ENCODE data around the gene TCERG1L.

The TCERG1L gene

GRCh38 chr10:131350660-131351059, 39.1 kb upstream of the TCERG1L start:
- no peak for TF ChIP-seq TEAD4 (IDR thresholded peaks at IDR 0.05)
- TF ChIP-seq FOXM1 (IDR thresholded peaks at IDR 0.05; ENCODE audit: borderline replicate concordance, low read depth) = no peak
- no peak for TF ChIP-seq EGR1 (IDR thresholded peaks at IDR 0.05)
- TF ChIP-seq TAF1 (IDR thresholded peaks at IDR 0.05; ENCODE audit: low read depth) = no peak
- no peak for TF ChIP-seq ZBTB7A (IDR thresholded peaks at IDR 0.05; ENCODE audit: low read depth)
- no peak for TF ChIP-seq RAD21 (IDR thresholded peaks at IDR 0.05; ENCODE audit: low read depth)
- no peak for TF ChIP-seq CEBPB (IDR thresholded peaks at IDR 0.05)
- no peak for TF ChIP-seq NFIC (IDR thresholded peaks at IDR 0.05)
- no peak for TF ChIP-seq EP300 (IDR thresholded peaks at IDR 0.05; ENCODE audit: borderline replicate concordance)
- no peak for TF ChIP-seq USF1 (IDR thresholded peaks at IDR 0.05)
- TF ChIP-seq YY1 (IDR thresholded peaks at IDR 0.05; ENCODE audit: low read depth) = no peak
- no peak for TF ChIP-seq TCF12 (IDR thresholded peaks at IDR 0.05; ENCODE audit: low read depth)

GRCh38 chr10:131350245-131350644, 38.7 kb upstream of the TCERG1L start:
- TF ChIP-seq CEBPB (IDR thresholded peaks at IDR 0.05) = no peak
- TF ChIP-seq REST (IDR thresholded peaks at IDR 0.05; ENCODE audit: low read depth) = no peak
- TF ChIP-seq EGR1 (IDR thresholded peaks at IDR 0.05) = no peak
- TF ChIP-seq TAF1 (IDR thresholded peaks at IDR 0.05; ENCODE audit: low read depth) = no peak
- TF ChIP-seq CREB1 (IDR thresholded peaks at IDR 0.05; ENCODE audit: low read depth) = no peak
- no peak for TF ChIP-seq YY1 (IDR thresholded peaks at IDR 0.05; ENCODE audit: low read depth)
- no peak for TF ChIP-seq NFIC (IDR thresholded peaks at IDR 0.05)
- TF ChIP-seq RAD21 (IDR thresholded peaks at IDR 0.05; ENCODE audit: low read depth) = no peak
- no peak for TF ChIP-seq USF1 (IDR thresholded peaks at IDR 0.05)
- TF ChIP-seq ZBTB7A (IDR thresholded peaks at IDR 0.05; ENCODE audit: low read depth) = no peak
- no peak for TF ChIP-seq FOXM1 (IDR thresholded peaks at IDR 0.05; ENCODE audit: borderline replicate concordance, low read depth)
- no peak for TF ChIP-seq TCF12 (IDR thresholded peaks at IDR 0.05; ENCODE audit: low read depth)
- TF ChIP-seq TEAD4 (IDR thresholded peaks at IDR 0.05) = no peak
- TF ChIP-seq MAX (IDR thresholded peaks at IDR 0.05) = no peak
- no peak for TF ChIP-seq EP300 (IDR thresholded peaks at IDR 0.05; ENCODE audit: borderline replicate concordance)

- no peak for TF ChIP-seq RAD21 (IDR thresholded peaks at IDR 0.05; ENCODE audit: low read depth)
- TF ChIP-seq USF1 (IDR thresholded peaks at IDR 0.05) = no peak
- no peak for TF ChIP-seq YY1 (IDR thresholded peaks at IDR 0.05; ENCODE audit: low read depth)
- no peak for TF ChIP-seq TCF12 (IDR thresholded peaks at IDR 0.05; ENCODE audit: low read depth)
- no peak for TF ChIP-seq FOXM1 (IDR thresholded peaks at IDR 0.05; ENCODE audit: borderline replicate concordance, low read depth)
- TF ChIP-seq CREB1 (IDR thresholded peaks at IDR 0.05; ENCODE audit: low read depth) = no peak
- TF ChIP-seq NFIC (IDR thresholded peaks at IDR 0.05) = no peak
- no peak for TF ChIP-seq ZBTB7A (IDR thresholded peaks at IDR 0.05; ENCODE audit: low read depth)
- no peak for TF ChIP-seq MAX (IDR thresholded peaks at IDR 0.05)
- no peak for TF ChIP-seq TEAD4 (IDR thresholded peaks at IDR 0.05)
- TF ChIP-seq EP300 (IDR thresholded peaks at IDR 0.05; ENCODE audit: borderline replicate concordance) = no peak
- no peak for TF ChIP-seq CEBPB (IDR thresholded peaks at IDR 0.05)
Measured at GRCh38 chr10:131346456-131346855, 34.9 kb upstream of the TCERG1L start.

GRCh38 chr10:131345691-131346090, 34.2 kb upstream of the TCERG1L start:
- no peak for TF ChIP-seq ZBTB7A (IDR thresholded peaks at IDR 0.05; ENCODE audit: low read depth)
- TF ChIP-seq YY1 (IDR thresholded peaks at IDR 0.05; ENCODE audit: low read depth) = no peak
- no peak for TF ChIP-seq CREB1 (IDR thresholded peaks at IDR 0.05; ENCODE audit: low read depth)
- TF ChIP-seq TAF1 (IDR thresholded peaks at IDR 0.05; ENCODE audit: low read depth) = no peak
- no peak for TF ChIP-seq NFIC (IDR thresholded peaks at IDR 0.05)
- TF ChIP-seq FOXM1 (IDR thresholded peaks at IDR 0.05; ENCODE audit: borderline replicate concordance, low read depth) = no peak
- TF ChIP-seq EP300 (IDR thresholded peaks at IDR 0.05; ENCODE audit: borderline replicate concordance) = no peak

GRCh38 chr10:131344747-131345146, 33.2 kb upstream of the TCERG1L start:
- TF ChIP-seq YY1 (IDR thresholded peaks at IDR 0.05; ENCODE audit: low read depth) (no peak), REST (IDR thresholded peaks at IDR 0.05; ENCODE audit: low read depth) (no peak), USF1 (IDR thresholded peaks at IDR 0.05) (no peak), NFIC (IDR thresholded peaks at IDR 0.05) (no peak), EP300 (IDR thresholded peaks at IDR 0.05; ENCODE audit: borderline replicate concordance) (no peak), EGR1 (IDR thresholded peaks at IDR 0.05) (no peak), TAF1 (IDR thresholded peaks at IDR 0.05; ENCODE audit: low read depth) (no peak), ZBTB7A (IDR thresholded peaks at IDR 0.05; ENCODE audit: low read depth) (no peak), TCF12 (IDR thresholded peaks at IDR 0.05; ENCODE audit: low read depth) (no peak), TEAD4 (IDR thresholded peaks at IDR 0.05) (no peak), FOXM1 (IDR thresholded peaks at IDR 0.05; ENCODE audit: borderline replicate concordance, low read depth) (no peak), CEBPB (IDR thresholded peaks at IDR 0.05) (no peak), CREB1 (IDR thresholded peaks at IDR 0.05; ENCODE audit: low read depth) (no peak), RAD21 (IDR thresholded peaks at IDR 0.05; ENCODE audit: low read depth) (no peak), MAX (IDR thresholded peaks at IDR 0.05) (no peak)
